IPS DF 4.7 (cell line): ENCODE measurements around the gene DYRK3.

Source experiments
- DNase-seq: peaks from one replicate; pipeline ENCODE4 v3.0.0-alpha.2; 2013; ENCODE audit warnings: low spot score; ENCODE audit errors: extremely low read depth

Gene DYRK3

GRCh38 chr1:206658981-206659273 is 23.6 kb downstream of the DYRK3 start:
- DNase-seq: no peak

GRCh38 chr1:206660136-206660535 is 24.8 kb downstream of the DYRK3 start:
- DNase-seq: no peak

GRCh38 chr1:206661161-206661820 is 26.0 kb downstream of the DYRK3 start:
- no peak for DNase-seq

- DNase-seq: no peak
Observed at GRCh38 chr1:206662396-206663092, 27.2 kb downstream of the DYRK3 start.

- no peak for DNase-seq
Observed at GRCh38 chr1:206663362-206663761, 28.0 kb downstream of the DYRK3 start.

GRCh38 chr1:206663832-206664652 is 28.7 kb downstream of the DYRK3 start:
- no peak for DNase-seq

GRCh38 chr1:206664740-206665139 is 29.4 kb downstream of the DYRK3 start:
- no peak for DNase-seq

- DNase-seq: no peak
Observed at GRCh38 chr1:206666031-206666561, 30.8 kb downstream of the DYRK3 start.

- no peak for DNase-seq
Observed at GRCh38 chr1:206666954-206667665, 31.8 kb downstream of the DYRK3 start.

GRCh38 chr1:206668351-206668750 is 33.0 kb downstream of the DYRK3 start:
- no peak for DNase-seq

GRCh38 chr1:206668874-206669410 is 33.6 kb downstream of the DYRK3 start:
- no peak for DNase-seq

GRCh38 chr1:206672011-206672688 is 36.8 kb downstream of the DYRK3 start:
- no peak for DNase-seq

- DNase-seq: no peak
Observed at GRCh38 chr1:206672844-206673758, 37.8 kb downstream of the DYRK3 start.

GRCh38 chr1:206674236-206674635 is 38.9 kb downstream of the DYRK3 start:
- no peak for DNase-seq

- no peak for DNase-seq
Observed at GRCh38 chr1:206674745-206675175, 39.4 kb downstream of the DYRK3 start.

GRCh38 chr1:206676499-206676898 is 41.2 kb downstream of the DYRK3 start:
- DNase-seq: no peak

GRCh38 chr1:206678490-206678889 is 43.2 kb downstream of the DYRK3 start:
- no peak for DNase-seq

GRCh38 chr1:206679738-206680211 is 44.4 kb downstream of the DYRK3 start:
- DNase-seq: no peak

GRCh38 chr1:206680279-206680678 is 44.9 kb downstream of the DYRK3 start:
- DNase-seq: no peak
